Ishikawa (cell line): ENCODE measurements around the gene FCF1.

Experiments
- CEBPB ChIP-seq: IDR thresholded peaks from 2 replicates; pipeline ENCODE4 v1.6.1; 2012
- EGR1 ChIP-seq: IDR thresholded peaks from 2 replicates; pipeline ENCODE4 v1.6.1; 2012
- EP300 ChIP-seq: IDR thresholded peaks from 2 replicates; pipeline ENCODE4 v1.6.1; 2012; ENCODE audit warnings: borderline replicate concordance
- NFIC ChIP-seq: IDR thresholded peaks from 2 replicates; pipeline ENCODE4 v1.6.1; 2012
- RAD21 ChIP-seq: IDR thresholded peaks from 2 replicates; pipeline ENCODE4 v1.6.1; 2012; ENCODE audit warnings: low read depth
- REST ChIP-seq: IDR thresholded peaks from 2 replicates; pipeline ENCODE4 v1.6.1; 2012; ENCODE audit warnings: low read depth, mild to moderate bottlenecking
- TAF1 ChIP-seq: IDR thresholded peaks from 2 replicates; pipeline ENCODE4 v1.6.1; 2012; ENCODE audit warnings: low read depth, mild to moderate bottlenecking
- TCF12 ChIP-seq: IDR thresholded peaks from 2 replicates; pipeline ENCODE4 v1.6.1; 2012; ENCODE audit warnings: low read depth
- TEAD4 ChIP-seq: IDR thresholded peaks from 2 replicates; pipeline ENCODE4 v1.6.1; 2012
- USF1 ChIP-seq: IDR thresholded peaks from 2 replicates; pipeline ENCODE4 v1.6.1; 2012
- YY1 ChIP-seq: IDR thresholded peaks from 2 replicates; pipeline ENCODE4 v1.6.1; 2012; ENCODE audit warnings: low read depth
- ZBTB7A ChIP-seq: IDR thresholded peaks from 2 replicates; pipeline ENCODE4 v1.6.1; 2012; ENCODE audit warnings: low read depth
- TF ChIP-seq, protein P1 (sequence below): IDR thresholded peaks from 2 replicates; pipeline ENCODE4 v1.6.1; 2012

Gene FCF1

DNA sequence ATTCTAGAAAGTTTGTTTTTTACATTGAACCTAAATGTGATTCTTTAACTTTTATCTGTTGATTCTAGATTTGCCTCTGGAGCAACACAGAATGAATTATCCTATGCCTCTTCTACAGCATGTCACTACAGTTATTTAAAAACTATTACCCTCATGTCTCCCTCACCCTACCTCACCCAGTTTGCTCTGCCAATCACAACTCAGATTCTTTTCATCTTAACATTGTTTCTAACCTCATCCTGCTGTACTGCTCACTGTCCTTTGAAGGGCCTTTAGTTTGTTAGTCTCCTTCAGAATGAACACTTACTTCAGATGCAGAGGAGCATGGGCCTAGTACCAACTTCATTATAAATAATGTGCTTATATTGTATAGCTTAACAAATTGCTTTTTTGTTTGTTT is 71.7 kb downstream of the FCF1 start:
- TF ChIP-seq NFIC, result no peak
- TF ChIP-seq, protein P1, sequence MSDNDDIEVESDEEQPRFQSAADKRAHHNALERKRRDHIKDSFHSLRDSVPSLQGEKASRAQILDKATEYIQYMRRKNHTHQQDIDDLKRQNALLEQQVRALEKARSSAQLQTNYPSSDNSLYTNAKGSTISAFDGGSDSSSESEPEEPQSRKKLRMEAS, result no peak
- TF ChIP-seq CEBPB, result no peak
- TF ChIP-seq EGR1, result no peak
- TF ChIP-seq TAF1, result no peak
- TF ChIP-seq TCF12, result no peak

- no peak for TF ChIP-seq RAD21
- TF ChIP-seq TEAD4, result no peak
- TF ChIP-seq REST, result no peak
- no peak for TF ChIP-seq NFIC
- no peak for TF ChIP-seq CEBPB
- TF ChIP-seq EP300, result no peak
- no peak for TF ChIP-seq ZBTB7A
Measured at GRCh38 chr14:74785056-74785613, 72.2 kb downstream of the FCF1 start.

DNA sequence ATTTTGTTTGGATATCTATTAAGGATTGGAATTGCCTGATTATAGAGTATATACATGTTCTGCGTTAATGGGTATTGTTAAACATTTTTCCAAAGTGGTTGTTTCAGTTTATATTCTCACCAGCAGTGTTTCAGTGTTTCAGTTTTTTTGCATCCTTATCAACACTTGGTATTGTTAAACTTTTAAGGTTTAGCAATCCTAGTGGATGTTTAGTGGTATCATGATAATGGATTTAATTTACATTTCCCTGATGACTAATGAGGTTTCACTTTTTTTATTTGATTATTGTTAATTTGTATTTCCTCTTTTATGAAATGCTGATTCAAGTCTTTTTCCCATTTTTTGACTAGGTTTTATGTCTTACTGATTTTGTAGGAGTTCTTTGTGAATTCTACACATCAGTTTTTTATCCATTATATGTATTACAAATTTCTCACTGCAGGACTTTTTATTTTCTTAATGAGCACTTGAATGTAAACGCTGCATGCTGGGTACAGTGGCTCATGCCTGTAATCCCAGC is 73.9 kb downstream of the FCF1 start:
- TF ChIP-seq REST (no peak), ZBTB7A (no peak), TAF1 (no peak), YY1 (no peak), USF1 (no peak)
